ENCODE data around the gene ACTN1. TPM values are rescaled to one million over a fixed set of nuclear protein-coding genes. Genes with fewer than 3 reads are reported as not detected.

The ACTN1 gene
- total RNA-seq, 1 donor from 2014 or later = 233 TPM

- no peak for DNase-seq
These were observed 68.6 kb downstream of the ACTN1 start for GRCh38 chr14:68910540-68910939.

GRCh38 chr14:68908803-68909202 is 70.3 kb downstream of the ACTN1 start:
- no peak for DNase-seq

- no peak for DNase-seq
These were observed 70.9 kb downstream of the ACTN1 start for GRCh38 chr14:68908201-68908600.

- no peak for DNase-seq
These were observed 72.7 kb downstream of the ACTN1 start for GRCh38 chr14:68906439-68906838.

DNA sequence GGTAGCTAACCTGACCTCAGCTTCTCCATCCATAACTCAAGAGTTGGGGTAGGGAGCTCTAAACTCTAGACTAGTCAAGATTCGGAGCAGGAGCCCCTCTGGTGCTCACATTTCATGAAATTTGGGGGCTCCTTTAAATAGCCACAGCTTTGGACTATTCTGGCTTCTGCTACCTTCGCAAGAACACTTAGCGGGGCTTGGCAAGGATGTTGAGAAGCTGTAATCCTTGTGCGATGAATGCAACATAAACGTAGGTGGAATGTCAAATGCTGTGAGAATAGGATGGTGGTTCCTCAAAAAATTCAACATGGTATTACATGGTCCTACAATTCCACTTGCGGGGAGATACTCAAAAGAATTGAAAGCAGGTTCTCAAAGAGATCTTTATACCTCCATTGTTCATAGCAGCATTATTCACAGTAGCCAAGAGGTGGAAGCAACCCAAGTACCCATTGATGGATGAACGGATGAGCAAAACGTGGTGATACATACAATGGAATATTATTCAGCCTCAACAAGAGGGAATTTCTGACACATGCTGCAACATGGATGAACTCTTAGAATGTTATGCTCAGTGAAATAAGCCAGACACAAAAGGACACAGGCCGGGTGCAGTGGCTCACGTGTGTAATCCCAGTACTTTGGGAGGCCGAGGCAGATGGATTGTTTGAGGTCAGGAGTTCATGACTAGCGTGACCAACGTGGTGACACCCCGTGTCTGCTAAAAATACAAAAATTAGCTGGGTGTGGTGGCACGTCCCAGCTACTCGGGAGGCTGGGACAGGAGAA is 73.8 kb downstream of the ACTN1 start:
- DNase-seq = no peak

GRCh38 chr14:68902357-68902756 is 76.7 kb downstream of the ACTN1 start:
- DNase-seq = no peak

DNA sequence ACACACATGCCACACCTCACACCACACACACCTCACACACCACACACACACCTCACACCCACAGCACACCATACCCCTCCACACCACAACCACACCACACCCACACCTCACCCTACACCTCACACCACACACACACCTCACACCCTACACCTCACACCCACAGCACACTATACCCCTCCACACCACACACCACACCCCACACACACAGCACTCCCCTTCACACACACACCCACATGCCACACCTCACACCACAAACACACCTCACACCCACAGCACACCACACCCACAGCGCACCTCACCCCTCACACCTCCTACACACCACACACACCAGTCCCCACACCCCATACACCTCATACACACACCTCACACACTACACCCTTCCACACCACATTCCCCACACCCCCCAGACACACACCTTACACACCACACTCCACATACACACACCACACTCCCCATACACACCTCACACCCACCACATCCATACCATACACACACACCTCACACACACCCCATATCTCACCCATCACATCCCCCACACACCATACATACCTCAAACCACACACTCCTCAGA is 80.0 kb downstream of the ACTN1 start:
- no peak for DNase-seq

- no peak for DNase-seq
These were observed 80.7 kb downstream of the ACTN1 start for GRCh38 chr14:68898248-68899032.

GRCh38 chr14:68897559-68898155 is 81.4 kb downstream of the ACTN1 start:
- no peak for DNase-seq

GRCh38 chr14:68896132-68896531 is 83.0 kb downstream of the ACTN1 start:
- DNase-seq = peak; percentile 43

- DNase-seq = peak; percentile 90
These were observed 84.0 kb downstream of the ACTN1 start for GRCh38 chr14:68894802-68895703.

DNA sequence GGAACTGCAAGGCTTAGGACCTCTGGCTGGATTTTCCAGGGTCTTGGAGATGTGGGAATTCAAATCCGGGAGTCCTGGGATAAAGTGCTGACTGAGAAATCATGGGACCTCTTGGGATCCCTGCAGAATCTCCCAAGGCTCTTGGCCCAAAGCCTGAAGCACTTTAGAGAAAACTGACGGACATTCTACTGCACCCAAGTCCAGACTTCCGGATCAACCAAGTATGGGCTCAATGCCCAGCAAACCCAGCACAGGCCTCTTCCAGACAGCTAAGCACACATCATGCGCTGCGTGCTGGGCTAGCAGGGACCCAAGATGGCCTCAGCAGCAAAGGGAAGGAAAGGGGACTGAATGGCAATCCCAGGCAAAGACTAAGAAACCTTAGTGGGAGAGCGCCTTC is 85.0 kb downstream of the ACTN1 start:
- DNase-seq = peak; percentile 71

GRCh38 chr14:68893566-68893965 is 85.5 kb downstream of the ACTN1 start:
- no peak for DNase-seq

- DNase-seq = no peak
These were observed 86.1 kb downstream of the ACTN1 start for GRCh38 chr14:68892961-68893360.

DNA sequence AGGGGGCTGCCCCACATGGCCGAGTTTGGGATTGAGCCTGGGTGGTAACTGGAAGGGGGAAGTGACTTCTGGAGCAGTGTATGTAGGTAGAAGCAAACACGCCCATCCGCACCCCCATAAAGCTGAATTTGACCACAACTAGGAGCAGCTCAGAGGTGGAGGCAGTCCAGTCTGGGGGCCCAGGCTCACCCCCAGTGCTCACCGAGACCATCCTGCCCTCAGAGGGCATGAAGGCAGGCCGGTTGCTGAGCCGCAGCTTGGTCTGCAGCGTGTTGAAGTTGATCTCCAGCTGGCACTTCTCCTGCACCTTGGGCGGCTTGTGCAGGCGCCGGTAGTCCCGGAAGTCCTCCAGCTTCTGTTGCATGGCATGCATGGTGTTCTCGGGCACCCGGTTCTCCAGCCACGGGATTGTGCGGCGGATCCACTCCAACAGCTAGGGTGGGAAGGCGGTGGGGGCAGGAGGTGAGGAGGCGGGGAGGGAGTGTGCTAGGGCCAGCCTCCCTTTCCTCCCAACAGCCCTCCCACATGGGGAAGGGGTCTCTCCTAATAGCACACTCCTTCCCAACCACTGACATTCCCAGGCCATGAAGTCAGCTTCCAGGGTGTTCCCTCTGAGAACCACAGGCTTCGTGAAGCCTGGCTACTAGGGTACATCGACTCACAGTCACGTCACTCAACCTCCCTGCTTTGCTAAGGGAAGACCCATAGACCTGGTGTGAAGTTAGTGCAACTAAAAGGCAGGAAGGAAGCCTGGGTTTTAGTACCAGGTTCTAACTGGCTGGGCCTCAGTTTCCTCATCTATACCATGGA is 87.0 kb downstream of the ACTN1 start:
- no peak for DNase-seq

- no peak for DNase-seq
These were observed 88.8 kb downstream of the ACTN1 start for GRCh38 chr14:68890173-68890931.

GRCh38 chr14:68888883-68889282 is 90.2 kb downstream of the ACTN1 start:
- no peak for DNase-seq

DNA sequence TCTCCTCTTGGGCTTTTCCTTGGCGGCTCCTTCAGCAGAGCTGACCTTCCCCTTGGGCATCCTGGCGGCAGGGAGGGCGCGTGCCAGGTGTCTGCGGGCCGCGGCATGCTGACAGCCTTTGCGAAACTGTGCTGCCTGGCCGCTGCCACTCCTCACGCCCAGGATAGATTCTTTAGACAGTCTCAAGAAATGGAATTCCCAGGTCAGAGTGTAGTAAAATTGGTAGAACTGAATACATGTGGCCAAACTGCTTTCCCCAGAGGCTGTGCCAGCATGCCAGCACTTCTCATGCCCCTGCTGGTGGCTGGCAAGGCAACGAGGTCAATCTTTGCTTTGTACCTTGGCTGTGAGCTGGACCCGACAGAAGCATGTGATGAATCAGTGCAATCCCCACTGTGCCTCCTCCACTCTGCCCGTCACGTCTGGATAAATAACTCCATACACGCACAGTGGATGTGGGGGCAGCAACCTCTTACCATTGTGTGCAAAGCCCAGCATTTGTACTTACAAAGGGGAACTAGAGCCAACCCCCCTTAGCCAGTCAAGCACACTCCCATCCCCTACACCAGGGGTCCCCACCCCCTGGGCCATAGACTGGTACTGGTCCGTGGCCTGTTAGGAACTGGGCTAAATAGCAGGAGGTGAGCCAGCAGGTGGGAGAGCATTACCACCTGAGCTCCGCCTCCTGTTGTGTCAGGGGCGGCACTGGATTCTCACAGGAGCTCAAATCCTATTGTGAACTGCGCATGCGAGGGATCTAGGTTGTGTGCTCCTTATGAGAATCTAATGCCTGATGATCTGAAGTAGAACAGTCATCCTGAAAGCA is 90.9 kb downstream of the ACTN1 start:
- no peak for DNase-seq

DNA sequence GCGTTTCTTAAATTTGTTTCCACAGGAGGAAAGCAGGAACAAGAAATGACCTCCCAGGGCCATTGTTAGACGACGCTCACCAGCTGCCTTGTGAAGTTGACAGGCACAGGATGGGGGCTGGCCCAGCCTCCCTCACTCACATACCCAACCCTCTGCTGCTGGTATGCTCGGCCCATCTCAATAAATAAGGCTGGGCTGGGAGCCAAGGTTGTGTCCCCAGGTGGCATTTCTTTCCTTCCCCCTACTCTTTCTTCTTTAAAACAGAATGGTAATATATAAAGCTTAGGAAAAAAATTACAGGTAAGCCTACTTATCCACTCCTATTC is 93.0 kb downstream of the ACTN1 start:
- DNase-seq = peak; percentile 62

Measured in dermis blood vessel endothelial cell (primary cell).